IPS DF 4.7 (cell line): ENCODE results near the gene KIF1C.
"Not testable (repeated sequence)": the region's sequence is repeated elsewhere in the genome, so short reads cannot be mapped to it uniquely, and the experiment has no call there.

Experiments
- DNase-seq: peaks from one replicate; pipeline ENCODE4 v3.0.0-alpha.2; 2013; ENCODE audit warnings: low spot score; ENCODE audit errors: extremely low read depth

KIF1C gene

GRCh38 chr17:4999430-5000093 is 1.8 kb downstream of the KIF1C start:
- DNase-seq: no peak

GRCh38 chr17:5000237-5000639 is 2.5 kb downstream of the KIF1C start:
- no peak for DNase-seq

- no peak for DNase-seq
These were observed 4.5 kb downstream of the KIF1C start for GRCh38 chr17:5002121-5002788.

- no peak for DNase-seq
These were observed 5.6 kb downstream of the KIF1C start for GRCh38 chr17:5003214-5003867.

- no peak for DNase-seq
These were observed 14.2 kb downstream of the KIF1C start for GRCh38 chr17:5011928-5012327.

- no peak for DNase-seq
These were observed 16.6 kb downstream of the KIF1C start for GRCh38 chr17:5014357-5014756.

- no peak for DNase-seq
These were observed 21.8 kb downstream of the KIF1C start for GRCh38 chr17:5019475-5019956.

GRCh38 chr17:5020502-5021023 is 22.8 kb downstream of the KIF1C start:
- no peak for DNase-seq

- DNase-seq: no peak
These were observed 24.5 kb downstream of the KIF1C start for GRCh38 chr17:5022171-5022711.

- DNase-seq: no peak
These were observed 25.9 kb downstream of the KIF1C start for GRCh38 chr17:5023588-5024147.

GRCh38 chr17:5024604-5025003 is 26.9 kb downstream of the KIF1C start:
- DNase-seq: no peak

GRCh38 chr17:5027299-5027698 is 29.5 kb downstream of the KIF1C start:
- DNase-seq: no peak

GRCh38 chr17:5027916-5028315 is 30.2 kb downstream of the KIF1C start:
- no peak for DNase-seq

GRCh38 chr17:5030168-5030567 is 32.4 kb downstream of the KIF1C start:
- DNase-seq: not testable (repeated sequence)

GRCh38 chr17:5031365-5032082 is 33.8 kb downstream of the KIF1C start:
- DNase-seq: peak; percentile 71

GRCh38 chr17:5032865-5033264 is 35.1 kb downstream of the KIF1C start:
- no peak for DNase-seq

- DNase-seq: no peak
These were observed 35.7 kb downstream of the KIF1C start for GRCh38 chr17:5033352-5034015.

- no peak for DNase-seq
These were observed 36.3 kb downstream of the KIF1C start for GRCh38 chr17:5034063-5034462.

- no peak for DNase-seq
These were observed 36.9 kb downstream of the KIF1C start for GRCh38 chr17:5034651-5035050.

- no peak for DNase-seq
These were observed 37.6 kb downstream of the KIF1C start, which contains the start of gene SLC52A1 for GRCh38 chr17:5035315-5035714. SLC52A1 (minus strand) TSS chr17:5035426; CDS start chr17:5034606, 820 bp downstream.
